Measurements from ENCODE around the gene ALDH3B2.
"Not testable (repeated sequence)": the region's sequence is repeated elsewhere in the genome, so short reads cannot be mapped to it uniquely, and the experiment has no call there.

The ALDH3B2 gene, protein sequence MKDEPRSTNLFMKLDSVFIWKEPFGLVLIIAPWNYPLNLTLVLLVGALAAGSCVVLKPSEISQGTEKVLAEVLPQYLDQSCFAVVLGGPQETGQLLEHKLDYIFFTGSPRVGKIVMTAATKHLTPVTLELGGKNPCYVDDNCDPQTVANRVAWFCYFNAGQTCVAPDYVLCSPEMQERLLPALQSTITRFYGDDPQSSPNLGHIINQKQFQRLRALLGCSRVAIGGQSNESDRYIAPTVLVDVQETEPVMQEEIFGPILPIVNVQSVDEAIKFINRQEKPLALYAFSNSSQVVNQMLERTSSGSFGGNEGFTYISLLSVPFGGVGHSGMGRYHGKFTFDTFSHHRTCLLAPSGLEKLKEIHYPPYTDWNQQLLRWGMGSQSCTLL

GRCh38 chr11:67674442-67674871 lies at the start of gene ALDH3B2:
Gene ALDH3B2 (minus strand): TSS chr11:67674623. CDS start chr11:67666935, 7,688 bp downstream.
- no peak for DNase-seq (ENCODE audit: low spot score)

GRCh38 chr11:67723036-67723435 lies 48.6 kb upstream of the ALDH3B2 start:
- DNase-seq (ENCODE audit: low spot score) = not testable (repeated sequence)

- DNase-seq (ENCODE audit: low spot score) = not testable (repeated sequence)
Measured at GRCh38 chr11:67716226-67716625, 41.8 kb upstream of the ALDH3B2 start.

DNA sequence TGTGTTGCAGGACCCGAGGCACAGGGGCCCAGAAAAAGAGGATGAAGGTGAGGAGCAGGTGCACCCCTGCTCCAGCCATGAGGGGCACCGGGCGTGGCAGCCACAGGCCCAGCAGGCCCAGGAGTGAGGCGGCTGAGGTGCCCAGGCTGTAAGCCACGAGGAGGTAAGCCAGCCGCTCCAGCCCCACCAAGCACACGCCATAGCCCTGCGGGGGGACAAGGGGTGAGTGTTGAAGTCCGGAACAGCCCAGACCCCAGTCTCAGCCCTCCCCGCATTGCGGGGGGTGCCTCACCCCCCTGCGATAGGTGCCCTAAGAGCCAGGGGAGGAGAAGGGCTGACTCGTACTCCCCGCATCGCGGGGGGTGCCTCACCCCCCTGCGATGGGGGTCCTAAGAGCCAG lies 41.4 kb upstream of the ALDH3B2 start:
- not testable (repeated sequence) for DNase-seq (ENCODE audit: low spot score)

- DNase-seq (ENCODE audit: low spot score) = not testable (repeated sequence)
Measured at GRCh38 chr11:67713892-67714509, 39.6 kb upstream of the ALDH3B2 start.

DNA sequence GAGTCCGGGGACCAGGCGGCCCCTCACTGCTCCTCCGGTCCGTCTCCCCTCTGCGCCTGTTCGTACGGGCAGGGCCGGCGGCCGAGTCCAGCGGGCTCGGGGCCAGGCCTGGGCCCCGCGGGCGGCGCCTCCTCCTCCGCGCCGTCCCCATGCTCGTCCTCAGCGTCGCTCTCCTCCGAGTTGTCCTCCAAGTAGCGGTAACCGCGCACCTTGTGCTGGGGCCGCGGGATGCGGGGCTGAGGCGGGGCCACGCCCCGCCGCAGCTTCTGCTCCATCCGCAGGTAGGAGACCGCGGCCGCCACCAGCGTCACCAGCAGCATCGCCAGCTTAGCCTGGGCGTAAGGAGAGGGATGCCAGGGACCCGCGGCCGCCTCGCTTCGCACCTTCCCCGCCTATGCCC lies 37.3 kb upstream of the ALDH3B2 start:
- DNase-seq (ENCODE audit: low spot score) = not testable (repeated sequence)

DNA sequence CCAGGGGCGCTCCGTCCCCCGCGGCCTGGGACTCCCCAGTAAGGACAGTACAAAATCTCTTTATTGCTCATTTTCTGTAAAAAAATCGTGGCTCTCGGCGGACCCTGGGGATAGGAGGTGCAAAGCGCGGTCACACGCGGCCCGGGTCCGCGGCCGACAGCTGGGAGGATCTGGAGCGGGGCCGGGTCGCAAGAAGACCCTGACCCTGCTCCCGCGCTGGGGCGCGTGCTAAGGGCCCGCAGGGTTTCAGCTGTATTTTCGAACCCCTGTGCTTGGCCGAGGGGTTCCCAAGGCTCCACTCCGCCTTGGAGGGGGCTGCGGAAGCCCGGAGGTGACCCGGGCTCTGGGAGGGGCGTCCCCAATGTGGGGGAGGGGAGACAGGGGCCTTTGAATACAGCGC lies 36.8 kb upstream of the ALDH3B2 start:
- not testable (repeated sequence) for DNase-seq (ENCODE audit: low spot score)

GRCh38 chr11:67709806-67710205 lies 35.4 kb upstream of the ALDH3B2 start:
- not testable (repeated sequence) for DNase-seq (ENCODE audit: low spot score)

- DNase-seq (ENCODE audit: low spot score) = no peak
Measured at GRCh38 chr11:67705264-67705663, 30.8 kb upstream of the ALDH3B2 start.

- no peak for DNase-seq (ENCODE audit: low spot score)
Measured at GRCh38 chr11:67704524-67704923, 30.1 kb upstream of the ALDH3B2 start.

DNA sequence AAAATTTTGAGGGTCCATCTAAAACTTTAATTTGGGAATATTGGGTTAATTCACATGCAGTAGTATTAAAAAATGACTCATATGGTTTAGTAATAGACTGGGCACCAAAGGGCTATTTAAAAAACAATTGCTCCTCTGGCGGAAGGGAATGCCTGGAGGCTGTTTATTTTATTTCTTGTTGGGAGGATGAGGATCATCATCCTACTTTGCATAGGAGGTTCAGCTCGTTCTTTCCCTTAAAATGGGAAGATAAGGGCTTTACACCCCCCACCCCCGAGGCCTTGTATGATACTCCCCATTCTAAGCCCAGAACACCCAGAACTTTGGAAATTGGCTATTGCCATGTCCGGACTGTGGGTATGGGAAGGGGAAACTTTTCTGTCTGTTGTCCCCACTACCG lies 29.3 kb upstream of the ALDH3B2 start:
- not testable (repeated sequence) for DNase-seq (ENCODE audit: low spot score)

DNA sequence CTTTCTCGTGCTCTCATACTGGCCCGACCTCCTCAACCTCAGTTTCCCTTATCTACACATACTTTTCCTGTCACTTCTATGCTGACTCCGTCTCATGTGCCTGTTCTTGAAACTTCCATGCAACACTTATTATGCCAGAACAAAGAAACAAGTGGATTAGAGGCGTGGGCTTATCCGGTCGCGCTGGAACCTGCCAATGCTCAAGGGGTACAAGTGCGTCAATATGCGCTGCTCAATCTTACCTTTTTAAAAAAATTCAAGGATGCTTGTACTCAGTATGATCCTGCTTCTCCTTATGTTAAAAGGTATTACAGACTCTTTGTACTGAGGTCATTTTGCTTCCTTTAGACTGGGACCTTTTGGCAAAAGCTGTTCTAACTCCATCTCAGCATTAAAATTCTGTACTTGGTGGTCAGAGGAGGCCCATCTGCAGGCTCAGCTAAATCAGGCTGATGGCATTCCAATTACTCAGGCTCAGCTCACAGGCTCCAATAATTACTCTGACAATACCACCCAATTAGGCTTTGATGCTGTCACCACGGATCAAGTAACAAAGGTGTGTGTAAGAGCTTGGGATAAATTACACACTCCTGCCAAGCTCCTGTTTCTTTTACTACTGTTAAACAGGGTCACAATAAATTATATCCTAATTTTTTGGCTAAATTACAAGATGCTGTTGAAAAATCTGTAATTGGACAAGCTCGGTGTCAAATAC lies 26.3 kb upstream of the ALDH3B2 start:
- DNase-seq (ENCODE audit: low spot score) = no peak

- no peak for DNase-seq (ENCODE audit: low spot score)
Measured at GRCh38 chr11:67700141-67700540, 25.7 kb upstream of the ALDH3B2 start.

- no peak for DNase-seq (ENCODE audit: low spot score)
Measured at GRCh38 chr11:67699521-67699920, 25.1 kb upstream of the ALDH3B2 start.

- DNase-seq (ENCODE audit: low spot score) = no peak
Measured at GRCh38 chr11:67698247-67698646, 23.8 kb upstream of the ALDH3B2 start.

GRCh38 chr11:67697846-67698245 lies 23.4 kb upstream of the ALDH3B2 start:
- DNase-seq (ENCODE audit: low spot score) = no peak

DNA sequence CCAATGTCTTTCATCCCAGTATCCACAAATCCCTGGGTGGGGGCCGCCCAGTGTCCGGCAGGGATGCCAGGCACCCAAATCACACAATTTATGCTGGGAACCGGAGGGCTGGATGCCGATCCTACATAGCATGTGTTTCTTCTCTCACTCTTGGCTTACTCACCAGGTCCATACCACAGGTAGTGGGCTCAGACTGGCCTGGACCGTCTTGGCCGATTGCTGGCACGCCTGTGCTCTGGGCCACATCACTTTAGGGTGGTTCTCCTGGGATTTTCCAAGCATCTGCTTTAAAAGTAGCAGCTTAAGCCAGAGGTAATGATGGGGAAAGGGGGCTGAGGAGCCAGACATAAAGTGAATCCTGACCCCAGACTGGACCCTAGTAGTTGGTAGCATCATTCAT lies 22.6 kb upstream of the ALDH3B2 start:
- no peak for DNase-seq (ENCODE audit: low spot score)

DNA sequence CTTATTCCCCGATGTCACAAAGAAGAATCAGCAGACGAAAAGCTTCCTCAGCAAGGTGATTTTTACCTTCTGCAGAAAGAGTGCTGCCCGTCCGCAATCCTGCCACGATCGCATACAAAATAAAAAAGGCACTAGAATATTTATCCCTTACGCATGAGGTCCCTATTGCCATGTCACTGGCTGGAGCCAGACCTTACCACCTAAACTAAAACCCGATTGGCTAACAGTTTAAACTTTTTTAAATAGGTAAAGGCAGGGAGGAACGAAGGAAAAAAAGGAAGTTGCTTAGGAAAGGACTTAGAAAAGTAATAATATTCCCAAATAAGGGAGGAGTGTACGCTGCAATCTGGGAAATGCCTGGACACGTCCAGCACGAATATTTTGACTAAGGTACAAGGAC lies 21.2 kb upstream of the ALDH3B2 start:
- no peak for DNase-seq (ENCODE audit: low spot score)

DNA sequence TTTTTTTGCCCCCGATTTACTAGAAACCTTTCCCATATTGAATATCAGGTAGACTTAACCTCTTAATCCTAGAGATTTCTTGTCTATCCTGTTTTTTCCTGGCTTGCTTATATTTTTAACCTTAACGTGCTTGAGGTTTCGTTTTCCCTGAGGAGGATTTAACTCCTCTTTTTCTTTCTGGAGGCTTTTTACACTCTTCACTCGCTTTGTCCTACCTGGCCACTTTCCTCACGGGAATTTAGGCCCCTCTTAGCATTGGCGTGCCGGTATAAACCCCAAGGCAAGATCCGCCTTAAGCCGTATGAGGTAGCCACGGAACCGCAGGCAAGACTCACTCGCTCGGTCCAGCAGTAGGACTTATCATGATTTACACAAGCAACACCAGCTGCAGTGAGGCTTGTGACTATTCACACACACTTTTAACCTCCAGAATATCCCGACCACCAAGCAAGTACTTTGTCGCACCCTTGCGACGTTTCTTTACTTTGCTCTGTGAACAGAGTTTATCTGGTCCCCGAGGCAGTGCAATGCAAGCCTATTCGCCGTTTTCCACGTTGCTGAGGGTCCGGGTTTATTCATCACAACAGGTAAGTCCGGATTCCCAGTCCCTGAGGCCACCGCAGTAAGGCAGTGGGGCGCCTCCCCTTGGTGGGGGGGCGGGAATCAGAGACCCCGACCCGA lies 20.6 kb upstream of the ALDH3B2 start:
- DNase-seq (ENCODE audit: low spot score) = no peak

- no peak for DNase-seq (ENCODE audit: low spot score)
Measured at GRCh38 chr11:67691149-67691548, 16.7 kb upstream of the ALDH3B2 start.

GRCh38 chr11:67689178-67689577 lies 14.8 kb upstream of the ALDH3B2 start:
- DNase-seq (ENCODE audit: low spot score) = no peak

DNA sequence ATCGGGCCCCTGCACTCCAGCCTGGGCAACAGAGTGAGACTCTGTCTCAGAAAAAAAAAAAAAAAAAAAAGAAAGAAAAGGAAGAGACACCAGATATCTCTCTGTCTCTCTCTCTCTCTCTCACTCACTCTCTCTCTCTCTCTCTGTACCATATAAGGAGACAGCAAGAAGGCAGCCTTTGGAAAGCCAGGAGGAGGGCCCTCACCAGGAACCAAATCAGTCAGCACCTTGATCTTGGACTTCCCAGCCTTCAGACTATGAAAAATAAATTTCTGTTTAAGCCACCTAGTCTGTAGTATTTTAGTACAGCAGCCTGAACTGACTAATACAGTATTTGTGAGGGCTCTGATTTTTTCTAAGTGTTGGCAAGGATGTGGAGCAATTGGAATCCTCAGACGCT lies 13.6 kb upstream of the ALDH3B2 start:
- no peak for DNase-seq (ENCODE audit: low spot score)

All from GM03348 (cell line).